Endometrial microvascular endothelial cells (primary cell): Measurements from ENCODE around the gene DNAH11. TPM values are rescaled to one million over a fixed set of nuclear protein-coding genes. Genes with fewer than 3 reads are reported as not detected.
"Not testable (repeated sequence)": the region's sequence is repeated elsewhere in the genome, so short reads cannot be mapped to it uniquely, and the experiment has no call there.

ENCODE experiments used
- in situ Hi-C: cut with HindIII; loops from 2 replicates; pipeline ENCODE4 v1.10.0; 2017; ENCODE audit warnings: low sequenced_read_pairs, low pct_unique_long_range_greater_than_20kb; ENCODE audit errors: inconsistent ontology term
- total RNA-seq: library from RNA; depleted of rRNA; stranded (reverse); fragments of >200 nt; gene quantifications from one replicate; pipeline ENCODE4 v1.2.3, GENCODE V29; 2015; ENCODE audit errors: inconsistent ontology term

The DNAH11 gene, protein sequence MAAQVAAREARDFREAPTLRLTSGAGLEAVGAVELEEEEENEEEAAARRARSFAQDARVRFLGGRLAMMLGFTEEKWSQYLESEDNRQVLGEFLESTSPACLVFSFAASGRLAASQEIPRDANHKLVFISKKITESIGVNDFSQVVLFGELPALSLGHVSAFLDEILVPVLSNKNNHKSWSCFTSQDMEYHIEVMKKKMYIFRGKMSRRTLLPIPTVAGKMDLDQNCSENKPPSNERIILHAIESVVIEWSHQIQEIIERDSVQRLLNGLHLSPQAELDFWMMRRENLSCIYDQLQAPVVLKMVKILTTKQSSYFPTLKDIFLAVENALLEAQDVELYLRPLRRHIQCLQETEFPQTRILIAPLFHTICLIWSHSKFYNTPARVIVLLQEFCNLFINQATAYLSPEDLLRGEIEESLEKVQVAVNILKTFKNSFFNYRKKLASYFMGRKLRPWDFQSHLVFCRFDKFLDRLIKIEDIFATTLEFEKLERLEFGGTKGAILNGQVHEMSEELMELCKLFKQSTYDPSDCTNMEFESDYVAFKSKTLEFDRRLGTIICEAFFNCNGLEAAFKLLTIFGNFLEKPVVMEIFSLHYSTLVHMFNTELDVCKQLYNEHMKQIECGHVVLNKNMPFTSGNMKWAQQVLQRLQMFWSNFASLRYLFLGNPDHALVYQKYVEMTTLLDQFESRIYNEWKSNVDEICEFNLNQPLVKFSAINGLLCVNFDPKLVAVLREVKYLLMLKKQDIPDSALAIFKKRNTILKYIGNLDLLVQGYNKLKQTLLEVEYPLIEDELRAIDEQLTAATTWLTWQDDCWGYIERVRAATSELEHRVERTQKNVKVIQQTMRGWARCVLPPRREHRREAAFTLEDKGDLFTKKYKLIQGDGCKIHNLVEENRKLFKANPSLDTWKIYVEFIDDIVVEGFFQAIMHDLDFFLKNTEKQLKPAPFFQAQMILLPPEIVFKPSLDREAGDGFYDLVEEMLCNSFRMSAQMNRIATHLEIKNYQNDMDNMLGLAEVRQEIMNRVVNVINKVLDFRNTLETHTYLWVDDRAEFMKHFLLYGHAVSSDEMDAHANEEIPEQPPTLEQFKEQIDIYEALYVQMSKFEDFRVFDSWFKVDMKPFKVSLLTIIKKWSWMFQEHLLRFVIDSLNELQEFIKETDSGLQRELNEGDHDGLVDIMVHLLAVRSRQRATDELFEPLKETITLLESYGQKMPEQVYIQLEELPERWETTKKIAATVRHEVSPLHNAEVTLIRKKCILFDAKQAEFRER (N-terminal part only)
- 3.5 TPM for total RNA-seq

DNA sequence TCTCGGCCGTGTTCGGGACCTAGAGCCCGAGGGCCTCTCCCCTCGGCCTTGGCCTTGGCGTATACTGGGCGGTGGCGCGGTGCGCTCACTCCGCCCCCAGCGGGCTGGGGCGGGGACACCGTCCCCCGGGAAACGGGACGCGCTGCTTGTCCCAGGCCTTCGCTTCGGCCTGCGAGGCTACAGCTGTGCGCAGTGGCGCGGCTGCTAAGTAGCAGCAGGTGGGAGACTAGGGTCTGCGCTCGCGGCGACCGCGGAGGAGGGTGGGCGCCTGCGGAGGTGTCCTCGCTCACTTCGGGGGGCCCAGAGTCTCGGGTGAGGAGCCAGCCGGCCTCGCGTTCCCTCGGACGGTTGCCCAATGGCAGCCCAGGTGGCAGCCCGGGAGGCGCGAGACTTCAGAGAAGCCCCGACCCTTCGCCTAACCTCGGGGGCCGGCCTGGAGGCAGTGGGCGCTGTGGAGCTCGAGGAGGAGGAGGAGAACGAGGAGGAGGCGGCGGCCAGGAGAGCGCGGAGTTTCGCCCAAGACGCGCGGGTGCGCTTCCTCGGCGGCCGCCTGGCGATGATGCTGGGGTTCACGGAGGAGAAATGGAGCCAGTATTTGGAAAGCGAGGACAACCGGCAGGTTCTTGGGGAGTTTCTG lies at the start of gene DNAH11:
Gene DNAH11 (plus strand): TSS at position 149 of the 637 bp plus-strand sequence. CDS start 207 bp downstream, at position 356.
- in situ Hi-C loops: no loop called here

- in situ Hi-C loops: no loop called here
Observed at GRCh38 chr7:21495731-21496130, 47.1 kb upstream of the DNAH11 start.

- in situ Hi-C loops: no loop called here
Observed at GRCh38 chr7:21497072-21497471, 45.8 kb upstream of the DNAH11 start.

GRCh38 chr7:21500117-21500832 lies 42.6 kb upstream of the DNAH11 start:
- in situ Hi-C loops: no loop called here

GRCh38 chr7:21504021-21504420 lies 38.8 kb upstream of the DNAH11 start:
- in situ Hi-C loops: no loop called here

- in situ Hi-C loops: no loop called here
Observed at GRCh38 chr7:21507627-21508343, 35.1 kb upstream of the DNAH11 start.

DNA sequence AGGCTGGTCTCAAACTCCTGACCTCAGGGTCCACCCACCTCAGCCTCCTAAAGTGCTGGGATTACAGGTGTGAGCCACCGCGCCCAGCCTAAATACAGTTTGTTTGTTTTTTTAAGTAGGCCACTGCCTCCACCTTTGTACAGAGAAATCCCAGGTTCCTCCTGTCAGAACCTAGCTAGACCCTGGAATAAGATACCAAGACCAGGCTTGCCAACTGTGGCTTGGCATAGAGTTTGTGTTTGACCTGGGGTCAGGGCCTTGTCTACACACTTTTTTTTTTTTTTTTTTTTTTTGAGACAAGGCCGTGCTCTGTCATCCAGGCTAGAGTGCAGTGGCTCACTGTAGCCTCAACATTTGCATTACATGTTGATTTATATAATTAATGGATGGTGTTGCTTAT lies 34.3 kb upstream of the DNAH11 start:
- in situ Hi-C loops: no loop called here

GRCh38 chr7:21514062-21514461 lies 28.8 kb upstream of the DNAH11 start:
- in situ Hi-C loops: no loop called here

- in situ Hi-C loops: no loop called here
Observed at GRCh38 chr7:21524680-21525079, 18.2 kb upstream of the DNAH11 start.

GRCh38 chr7:21526007-21526406 lies 16.8 kb upstream of the DNAH11 start:
- in situ Hi-C loops: no loop called here

DNA sequence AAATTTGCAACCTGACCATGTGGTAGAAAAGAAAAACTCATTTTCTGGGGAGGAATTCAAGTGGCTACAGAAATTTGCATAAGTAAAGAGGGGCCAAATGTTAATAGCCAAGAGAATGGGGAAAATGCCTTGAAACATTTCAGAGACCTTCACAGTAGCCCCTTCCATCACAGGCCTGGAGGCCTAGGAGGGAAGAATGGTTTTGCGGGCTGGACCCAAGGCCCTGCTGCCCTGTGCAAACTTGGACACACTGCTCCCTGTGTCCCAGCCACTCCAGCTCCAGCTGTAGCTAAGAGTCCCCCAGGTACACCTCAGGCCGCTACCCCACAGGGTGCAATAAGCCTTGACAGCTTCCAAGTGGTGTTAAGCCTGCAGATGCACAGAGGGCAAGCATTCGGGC lies 16.4 kb upstream of the DNAH11 start:
- in situ Hi-C loops: no loop called here

DNA sequence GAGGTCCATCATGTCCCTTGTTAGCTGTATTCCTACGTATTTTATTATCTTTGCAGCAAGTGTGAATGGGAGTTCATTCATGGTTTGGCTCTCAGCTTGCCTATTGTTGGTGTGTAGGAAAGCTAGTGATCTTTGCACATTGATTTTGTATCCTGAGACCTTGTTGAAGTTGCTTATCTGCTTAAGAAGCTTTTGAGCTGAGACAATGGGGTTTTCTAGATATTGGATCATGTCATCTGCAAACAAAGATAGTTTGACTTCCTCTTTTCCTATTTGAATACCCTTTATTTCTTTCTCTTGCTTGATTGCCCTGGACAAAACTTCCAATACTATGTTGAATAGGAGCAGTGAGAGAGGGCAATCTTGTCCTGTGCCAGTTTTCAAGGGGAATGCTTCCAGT lies 10.4 kb upstream of the DNAH11 start:
- in situ Hi-C loops: not testable (repeated sequence)

- in situ Hi-C loops: not testable (repeated sequence)
Observed at GRCh38 chr7:21533646-21534045, 9.2 kb upstream of the DNAH11 start.

DNA sequence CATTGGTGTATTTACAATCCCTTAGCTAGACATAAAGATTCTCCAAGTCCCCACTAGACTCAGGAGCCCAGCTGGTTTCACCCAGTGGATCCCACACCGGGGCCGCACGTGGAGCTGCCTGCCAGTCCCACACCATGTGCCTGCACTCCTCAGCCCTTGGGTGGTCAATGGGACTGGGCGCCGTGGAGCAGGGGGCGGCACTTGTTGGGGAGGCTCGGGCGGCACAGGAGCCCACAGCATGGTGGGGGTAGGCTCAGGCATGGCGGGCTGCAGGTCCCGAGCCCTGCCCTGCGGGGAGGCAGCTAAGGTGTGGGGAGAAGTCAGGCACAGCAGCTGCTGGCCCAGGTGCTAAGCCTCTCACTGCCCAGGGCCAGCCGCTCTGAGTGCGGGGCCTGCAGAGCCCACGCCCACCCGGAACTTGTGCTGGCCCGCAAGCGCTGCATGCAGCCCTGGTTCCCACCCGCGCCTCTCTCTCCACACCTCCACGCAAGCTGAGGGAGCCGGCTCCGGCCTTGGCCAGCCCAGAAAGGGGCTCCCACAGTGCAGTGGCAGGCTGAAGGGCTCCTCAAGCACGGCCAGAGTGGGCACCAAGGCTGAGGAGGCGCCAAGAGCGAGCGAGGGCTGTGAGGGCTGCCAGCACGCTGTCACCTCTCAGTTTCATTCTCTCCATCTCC lies 6.3 kb upstream of the DNAH11 start:
- in situ Hi-C loops: not testable (repeated sequence)

- in situ Hi-C loops: no loop called here
Observed at GRCh38 chr7:21538936-21539495, 3.8 kb upstream of the DNAH11 start.

DNA sequence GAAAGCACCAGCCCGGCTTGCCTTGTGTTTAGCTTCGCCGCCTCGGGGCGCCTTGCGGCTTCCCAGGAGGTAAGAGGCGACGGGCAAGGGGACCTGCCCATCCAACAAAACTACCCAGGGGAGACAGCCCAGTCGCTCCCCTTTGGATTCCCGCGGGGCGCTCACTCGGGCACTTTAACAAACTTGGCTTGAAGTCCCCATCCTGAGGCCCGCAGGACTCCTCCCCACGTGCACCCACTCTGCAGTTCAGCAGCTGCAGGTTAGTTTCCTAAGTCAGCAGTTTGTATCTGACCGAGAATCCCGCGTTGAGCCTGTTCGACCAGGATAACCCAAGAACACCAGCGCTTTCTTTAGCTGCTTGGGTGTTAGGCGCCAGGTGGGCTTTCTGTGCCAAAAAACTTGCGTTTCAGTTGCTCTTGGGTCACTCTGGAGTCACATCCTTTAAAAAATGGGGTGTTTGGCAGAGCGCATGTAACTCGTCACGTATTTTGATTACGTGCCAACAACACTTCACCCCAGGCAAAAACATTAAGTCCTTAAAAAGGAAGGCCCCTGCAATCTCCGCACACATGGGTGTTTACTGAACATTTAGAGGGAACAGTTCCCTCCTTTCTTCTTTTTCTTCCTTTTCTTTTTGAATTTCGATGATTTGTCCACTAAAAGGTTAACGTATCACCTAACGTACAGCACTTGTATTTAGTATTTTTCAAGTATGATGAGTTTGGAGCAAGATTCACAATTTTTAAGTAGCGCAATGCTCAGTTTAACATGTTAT lies 876 bp downstream of the DNAH11 start:
- in situ Hi-C loops: no loop called here
